ENCODE measurements around the gene SSTR5.

Gene SSTR5

GRCh38 chr16:1055557-1055924 lies 17.0 kb upstream of the SSTR5 start:
- DNase-seq: no peak

- no peak for DNase-seq
These were observed 16.4 kb upstream of the SSTR5 start for GRCh38 chr16:1056196-1056595.

GRCh38 chr16:1057252-1057932 lies 15.2 kb upstream of the SSTR5 start:
- DNase-seq: peak; percentile 72

GRCh38 chr16:1058216-1058615 lies 14.3 kb upstream of the SSTR5 start:
- DNase-seq: no peak

- DNase-seq: no peak
These were observed 13.2 kb upstream of the SSTR5 start for GRCh38 chr16:1059310-1059709.

GRCh38 chr16:1060416-1061340 lies 11.9 kb upstream of the SSTR5 start:
- DNase-seq: no peak

GRCh38 chr16:1061769-1062505 lies 10.6 kb upstream of the SSTR5 start:
- no peak for DNase-seq

GRCh38 chr16:1062895-1063294 lies 9.7 kb upstream of the SSTR5 start:
- DNase-seq: no peak

- DNase-seq: no peak
These were observed 8.8 kb upstream of the SSTR5 start for GRCh38 chr16:1063728-1064127.

- no peak for DNase-seq
These were observed 6.9 kb upstream of the SSTR5 start for GRCh38 chr16:1065469-1066128.

- no peak for DNase-seq
These were observed 5.9 kb upstream of the SSTR5 start for GRCh38 chr16:1066584-1067172.

GRCh38 chr16:1067629-1068028 lies 4.9 kb upstream of the SSTR5 start:
- no peak for DNase-seq

- no peak for DNase-seq
These were observed 4.1 kb upstream of the SSTR5 start for GRCh38 chr16:1068451-1068850.

GRCh38 chr16:1069154-1069553 lies 3.4 kb upstream of the SSTR5 start:
- no peak for DNase-seq

- DNase-seq: no peak
These were observed 2.3 kb upstream of the SSTR5 start for GRCh38 chr16:1070084-1070863.

GRCh38 chr16:1070864-1071408 lies 1.6 kb upstream of the SSTR5 start:
- no peak for DNase-seq

GRCh38 chr16:1071561-1072225 lies 854 bp upstream of the SSTR5 start:
- no peak for DNase-seq

- no peak for DNase-seq
These were observed 663 bp downstream of the SSTR5 start for GRCh38 chr16:1073262-1073558.

- no peak for DNase-seq
These were observed 1.2 kb downstream of the SSTR5 start for GRCh38 chr16:1073566-1074378.

GRCh38 chr16:1074379-1074649 lies 1.8 kb downstream of the SSTR5 start:
- DNase-seq: no peak

GRCh38 chr16:1075546-1075945 lies 3.0 kb downstream of the SSTR5 start:
- DNase-seq: no peak
